Myocyte (in vitro differentiated cells): ENCODE results near the gene AREL1. TPM values are rescaled to one million over a fixed set of nuclear protein-coding genes. Genes with fewer than 3 reads are reported as not detected.
A peak's percentile ranks its signal among the peaks of the same experiment; 100 is the strongest.

Source experiments
- DNase-seq: peaks from one replicate; pipeline ENCODE4 v3.0.0-alpha.2; 2012; ENCODE audit warnings: low read depth
- total RNA-seq: library from RNA; depleted of rRNA; stranded (reverse); fragments of >200 nt; gene quantifications from 2 replicates; pipeline ENCODE4 v1.2.3, GENCODE V29; 2014

The AREL1 gene
- total RNA-seq, 1 donor from 2014 or later: 31.4 TPM

- DNase-seq: no peak
Observed at GRCh38 chr14:74637178-74637550, 75.7 kb downstream of the AREL1 start.

- DNase-seq: peak; percentile 8
Observed at GRCh38 chr14:74636424-74637177, 76.3 kb downstream of the AREL1 start.

- DNase-seq: no peak
Observed at GRCh38 chr14:74635847-74636246, 77.0 kb downstream of the AREL1 start.

GRCh38 chr14:74634964-74635363 is 77.9 kb downstream of the AREL1 start:
- DNase-seq: peak; percentile 57

GRCh38 chr14:74634481-74634880 is 78.4 kb downstream of the AREL1 start:
- peak; percentile 43 for DNase-seq

GRCh38 chr14:74630881-74631690 is 81.8 kb downstream of the AREL1 start:
- peak; percentile 77 for DNase-seq

GRCh38 chr14:74628418-74628817 is 84.5 kb downstream of the AREL1 start:
- DNase-seq: no peak

GRCh38 chr14:74627076-74627475 is 85.8 kb downstream of the AREL1 start:
- DNase-seq: no peak

GRCh38 chr14:74622257-74622656 is 90.6 kb downstream of the AREL1 start:
- no peak for DNase-seq

- DNase-seq: peak; percentile 30
Observed at GRCh38 chr14:74621556-74621955, 91.3 kb downstream of the AREL1 start.

GRCh38 chr14:74620923-74621322 is 92.0 kb downstream of the AREL1 start:
- no peak for DNase-seq

GRCh38 chr14:74620497-74620921 is 92.4 kb downstream of the AREL1 start:
- DNase-seq: peak; percentile 87

GRCh38 chr14:74619672-74620131 is 93.2 kb downstream of the AREL1 start:
- peak; percentile 98 for DNase-seq

GRCh38 chr14:74618078-74618952 is 94.6 kb downstream of the AREL1 start:
- DNase-seq: peak; percentile 96

- no peak for DNase-seq
Observed at GRCh38 chr14:74616996-74617700, 95.7 kb downstream of the AREL1 start.

- DNase-seq: peak; percentile 57
Observed at GRCh38 chr14:74616507-74616906, 96.4 kb downstream of the AREL1 start.

GRCh38 chr14:74615735-74616134 is 97.1 kb downstream of the AREL1 start:
- DNase-seq: no peak

GRCh38 chr14:74614508-74615495 is 98.1 kb downstream of the AREL1 start:
- no peak for DNase-seq

GRCh38 chr14:74613211-74613914 is 99.5 kb downstream of the AREL1 start:
- DNase-seq: no peak
